ENCODE data around the gene ATP5IF1. TPM values are rescaled to one million over a fixed set of nuclear protein-coding genes. Genes with fewer than 3 reads are reported as not detected.

Gene ATP5IF1
- total RNA-seq, 1 donor from 2014 or later = 144 TPM

DNA sequence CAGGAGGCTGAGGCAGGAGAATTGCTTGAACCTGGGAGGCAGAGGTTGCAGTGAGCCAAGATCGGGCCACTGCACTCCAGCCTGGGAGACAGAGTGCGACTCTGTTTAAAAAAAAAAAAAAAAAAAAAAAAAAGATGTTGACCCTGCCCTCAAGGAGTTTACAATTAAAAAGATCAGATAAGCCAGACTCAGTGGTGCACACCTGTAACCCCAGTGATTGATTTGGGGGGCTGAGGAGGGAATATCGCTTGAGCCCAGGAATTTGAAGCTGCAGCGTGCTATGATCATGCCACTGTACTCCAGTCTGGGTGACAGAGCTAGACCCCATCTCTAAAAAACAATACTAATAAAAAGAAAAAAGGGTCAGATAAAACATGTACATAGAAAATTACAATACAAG, 21.8 kb downstream of the ATP5IF1 start:
- Mint-ChIP-seq H3K27ac (peak overlapping the region; percentile 80), H3K36me3 (no peaks in the 10 kb centered on the region), H3K4me1 (ENCODE audit: unreplicated experiment) (peaks cover 11% of the 10 kb centered on the region), H3K4me3 (no peak overlapping the region), H3K27me3 (no peaks in the 10 kb centered on the region), H3K9me3 (no peaks in the 10 kb centered on the region)
- TF ChIP-seq, protein P1, sequence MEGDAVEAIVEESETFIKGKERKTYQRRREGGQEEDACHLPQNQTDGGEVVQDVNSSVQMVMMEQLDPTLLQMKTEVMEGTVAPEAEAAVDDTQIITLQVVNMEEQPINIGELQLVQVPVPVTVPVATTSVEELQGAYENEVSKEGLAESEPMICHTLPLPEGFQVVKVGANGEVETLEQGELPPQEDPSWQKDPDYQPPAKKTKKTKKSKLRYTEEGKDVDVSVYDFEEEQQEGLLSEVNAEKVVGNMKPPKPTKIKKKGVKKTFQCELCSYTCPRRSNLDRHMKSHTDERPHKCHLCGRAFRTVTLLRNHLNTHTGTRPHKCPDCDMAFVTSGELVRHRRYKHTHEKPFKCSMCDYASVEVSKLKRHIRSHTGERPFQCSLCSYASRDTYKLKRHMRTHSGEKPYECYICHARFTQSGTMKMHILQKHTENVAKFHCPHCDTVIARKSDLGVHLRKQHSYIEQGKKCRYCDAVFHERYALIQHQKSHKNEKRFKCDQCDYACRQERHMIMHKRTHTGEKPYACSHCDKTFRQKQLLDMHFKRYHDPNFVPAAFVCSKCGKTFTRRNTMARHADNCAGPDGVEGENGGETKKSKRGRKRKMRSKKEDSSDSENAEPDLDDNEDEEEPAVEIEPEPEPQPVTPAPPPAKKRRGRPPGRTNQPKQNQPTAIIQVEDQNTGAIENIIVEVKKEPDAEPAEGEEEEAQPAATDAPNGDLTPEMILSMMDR (conservative IDR thresholded peaks at IDR 0.05) = no peak
- no peak for DNase-seq (ENCODE audit: extremely low spot score, unreplicated experiment)

- no peak for DNase-seq (ENCODE audit: extremely low spot score, unreplicated experiment)
- TF ChIP-seq, protein P1 (conservative IDR thresholded peaks at IDR 0.05) = no peak
- peak overlapping the region; percentile 80 for H3K27ac Mint-ChIP-seq
- peak overlapping the region; percentile 86 for H3K4me3 Mint-ChIP-seq
- no peaks in the 10 kb centered on the region for H3K36me3 Mint-ChIP-seq
- no peaks in the 10 kb centered on the region for H3K27me3 Mint-ChIP-seq
- H3K9me3 Mint-ChIP-seq = no peaks in the 10 kb centered on the region
- H3K4me1 Mint-ChIP-seq (ENCODE audit: unreplicated experiment) = peaks cover 16% of the 10 kb centered on the region
Measured at GRCh38 chr1:28258628-28259251, 22.8 kb downstream of the ATP5IF1 start.

DNA sequence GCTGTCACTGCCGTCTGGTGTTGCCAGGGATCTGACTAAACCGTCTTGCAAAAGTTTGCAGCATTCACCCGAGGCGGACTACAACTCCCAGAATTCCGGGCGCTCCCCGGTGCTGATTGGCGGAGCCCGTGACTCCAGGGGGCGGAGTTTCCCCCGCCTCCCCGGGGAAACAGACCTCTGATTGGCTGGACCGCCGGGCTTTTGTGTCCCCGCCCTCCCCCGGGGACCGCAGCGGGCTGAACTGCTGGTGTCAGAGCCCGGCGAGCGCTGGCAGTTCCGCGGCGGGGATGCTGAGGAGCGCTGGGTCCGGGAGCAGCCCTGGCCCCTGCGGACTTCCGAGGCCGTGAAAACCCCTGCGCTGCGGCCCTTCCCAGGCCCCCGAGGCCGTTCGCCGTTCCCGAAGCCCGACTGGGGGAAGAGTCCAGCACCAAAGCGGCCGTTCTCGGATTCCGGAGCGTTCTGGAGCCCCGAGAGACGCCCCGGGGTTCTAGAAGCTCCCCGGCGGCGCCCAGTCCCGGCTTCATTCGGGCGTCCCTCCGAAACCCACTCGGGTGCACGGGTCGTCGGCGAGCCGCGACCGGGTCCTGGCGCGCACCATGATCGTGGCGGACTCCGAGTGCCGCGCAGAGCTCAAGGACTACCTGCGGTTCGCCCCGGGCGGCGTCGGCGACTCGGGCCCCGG, 23.5 kb downstream of the ATP5IF1 start, which contains the start of gene SESN2:
TSS of gene SESN2 (plus strand) at position 267 of the 682 bp plus-strand sequence. CDS start at position 597, 330 bp downstream.
- Mint-ChIP-seq H3K27ac (peak within 1 kb of the TSS; percentile 80), H3K27me3 (no peaks in the 10 kb centered on the region), H3K4me3 (peak within 1 kb of the TSS; percentile 86), H3K4me1 (ENCODE audit: unreplicated experiment) (peaks cover 16% of the 10 kb centered on the region), H3K36me3 (no peaks in the 10 kb centered on the region), H3K9me3 (no peaks in the 10 kb centered on the region)
- peak; percentile 99 for DNase-seq (ENCODE audit: extremely low spot score, unreplicated experiment)
- TF ChIP-seq, protein P1 (conservative IDR thresholded peaks at IDR 0.05) = no peak

GRCh38 chr1:28259934-28260802, 24.2 kb downstream of the ATP5IF1 start:
- H3K4me1 Mint-ChIP-seq (ENCODE audit: unreplicated experiment) = peaks cover 16% of the 10 kb centered on the region
- peak overlapping the region; percentile 86 for H3K4me3 Mint-ChIP-seq
- no peaks in the 10 kb centered on the region for H3K27me3 Mint-ChIP-seq
- H3K36me3 Mint-ChIP-seq = no peaks in the 10 kb centered on the region
- DNase-seq (ENCODE audit: extremely low spot score, unreplicated experiment) = peak; percentile 85
- H3K9me3 Mint-ChIP-seq = no peaks in the 10 kb centered on the region
- H3K27ac Mint-ChIP-seq = peak overlapping the region; percentile 75
- TF ChIP-seq, protein P1 (conservative IDR thresholded peaks at IDR 0.05) = no peak

- no peaks in the 10 kb centered on the region for H3K36me3 Mint-ChIP-seq
- H3K27me3 Mint-ChIP-seq = no peaks in the 10 kb centered on the region
- peaks cover 19% of the 10 kb centered on the region for H3K4me1 Mint-ChIP-seq (ENCODE audit: unreplicated experiment)
- H3K27ac Mint-ChIP-seq = peak overlapping the region; percentile 75
- H3K9me3 Mint-ChIP-seq = no peaks in the 10 kb centered on the region
- TF ChIP-seq, protein P1 (conservative IDR thresholded peaks at IDR 0.05) = no peak
- DNase-seq (ENCODE audit: extremely low spot score, unreplicated experiment) = no peak
- peak overlapping the region; percentile 86 for H3K4me3 Mint-ChIP-seq
Measured at GRCh38 chr1:28260803-28261174, 24.9 kb downstream of the ATP5IF1 start.

Data from type B pancreatic cell (in vitro differentiated cells).